NCI-H2196 treated with DMSO at 0.1 percent for 48 hours (cell line): ENCODE results near the gene GLI2.
A peak's percentile ranks its signal among the peaks of the same experiment; 100 is the strongest.

ENCODE experiments used
- DNase-seq: peaks from one replicate; lab custom pipeline; 2025; ENCODE audit not compliant: unreplicated experiment; lab: John Stamatoyannopoulos, UW

The GLI2 gene

DNA sequence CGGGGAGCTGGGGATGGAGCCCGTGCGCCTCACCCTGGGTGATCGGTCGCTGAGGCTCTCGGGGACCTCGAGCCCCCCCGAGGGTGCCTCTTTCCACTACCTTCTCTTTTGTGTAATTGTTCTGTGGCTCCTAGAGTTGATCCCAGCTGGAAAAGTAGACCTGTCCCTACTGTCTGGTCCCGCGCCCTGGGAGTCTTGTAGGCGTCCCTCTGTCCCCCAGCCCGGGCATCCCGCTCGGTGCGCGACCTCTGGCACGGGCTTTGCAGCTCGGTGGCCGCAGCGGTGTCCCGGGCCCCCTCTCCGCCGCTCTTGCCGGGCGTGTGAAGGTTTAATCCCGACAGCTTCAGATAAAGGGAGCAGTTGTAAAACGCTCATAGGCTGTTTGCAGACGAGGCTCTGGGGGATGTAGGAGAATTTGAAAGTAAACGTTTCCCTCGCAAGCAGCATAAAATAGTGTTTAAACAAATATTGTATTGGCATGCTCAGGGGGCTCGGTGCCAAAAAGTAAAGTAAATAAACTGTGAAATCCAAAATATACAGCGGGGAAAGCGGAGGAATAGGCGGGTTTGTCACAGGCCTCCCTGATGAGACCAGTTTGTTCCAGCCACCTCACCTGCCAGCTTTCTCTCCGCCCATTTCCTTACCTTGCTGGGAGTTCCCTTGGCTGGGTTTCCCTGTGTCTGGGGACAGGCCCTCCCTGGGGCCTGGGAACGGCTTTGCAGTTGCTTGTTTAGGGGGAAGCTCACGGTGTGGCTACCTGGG is 1.9 kb downstream of the GLI2 start:
- peak; percentile 18 for DNase-seq

DNA sequence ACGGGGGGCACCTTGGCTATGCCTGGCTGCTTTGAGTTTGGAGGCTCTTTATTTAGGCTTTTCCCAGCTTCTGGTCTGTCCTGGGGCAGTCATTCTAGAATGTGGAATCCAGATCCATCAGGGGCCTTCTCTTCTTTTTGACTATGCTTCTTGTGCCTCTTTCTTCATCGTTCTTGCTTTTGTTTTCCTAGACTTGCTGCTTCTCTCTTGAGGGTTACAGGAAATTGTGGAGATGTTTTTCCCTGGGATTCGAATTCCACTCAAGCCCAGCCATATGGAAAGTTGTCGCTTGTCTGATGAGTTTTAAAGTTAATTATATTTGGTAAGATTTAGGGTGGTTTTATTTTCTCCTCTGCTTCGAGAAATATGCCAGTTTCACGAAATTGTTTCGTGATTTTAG is 2.4 kb downstream of the GLI2 start:
- DNase-seq: no peak

DNA sequence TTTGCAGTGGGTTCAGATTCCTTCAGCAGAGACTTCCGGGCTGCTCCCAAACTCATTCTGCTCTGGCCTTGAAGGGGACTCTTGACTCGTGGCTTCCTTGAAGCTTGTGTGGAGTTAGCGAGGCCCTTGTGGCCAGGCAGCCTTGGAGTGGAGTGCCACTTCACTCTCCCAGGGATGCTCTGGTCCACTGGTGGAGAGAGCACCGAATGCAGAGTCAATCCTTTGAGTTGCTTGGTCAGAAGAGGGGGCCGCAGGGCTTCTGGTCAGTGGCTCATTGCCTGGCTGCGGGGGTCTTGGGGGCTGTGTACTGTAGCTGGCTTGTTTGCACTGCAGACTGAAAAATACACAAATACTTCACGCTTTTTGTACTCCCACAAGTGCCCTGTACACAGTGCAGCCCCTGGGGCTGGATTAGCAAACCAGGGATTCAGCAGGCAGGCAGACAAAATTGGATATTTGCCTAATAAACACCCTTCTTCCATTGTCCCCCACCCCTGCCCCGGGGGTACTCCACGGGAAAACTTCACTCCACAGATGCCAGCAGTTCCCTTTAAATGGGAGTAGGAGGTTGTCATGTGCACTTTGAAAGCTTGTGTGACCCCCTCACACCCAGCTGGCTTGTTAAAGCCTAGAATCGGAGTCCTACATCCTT is 3.2 kb downstream of the GLI2 start:
- DNase-seq: no peak

DNA sequence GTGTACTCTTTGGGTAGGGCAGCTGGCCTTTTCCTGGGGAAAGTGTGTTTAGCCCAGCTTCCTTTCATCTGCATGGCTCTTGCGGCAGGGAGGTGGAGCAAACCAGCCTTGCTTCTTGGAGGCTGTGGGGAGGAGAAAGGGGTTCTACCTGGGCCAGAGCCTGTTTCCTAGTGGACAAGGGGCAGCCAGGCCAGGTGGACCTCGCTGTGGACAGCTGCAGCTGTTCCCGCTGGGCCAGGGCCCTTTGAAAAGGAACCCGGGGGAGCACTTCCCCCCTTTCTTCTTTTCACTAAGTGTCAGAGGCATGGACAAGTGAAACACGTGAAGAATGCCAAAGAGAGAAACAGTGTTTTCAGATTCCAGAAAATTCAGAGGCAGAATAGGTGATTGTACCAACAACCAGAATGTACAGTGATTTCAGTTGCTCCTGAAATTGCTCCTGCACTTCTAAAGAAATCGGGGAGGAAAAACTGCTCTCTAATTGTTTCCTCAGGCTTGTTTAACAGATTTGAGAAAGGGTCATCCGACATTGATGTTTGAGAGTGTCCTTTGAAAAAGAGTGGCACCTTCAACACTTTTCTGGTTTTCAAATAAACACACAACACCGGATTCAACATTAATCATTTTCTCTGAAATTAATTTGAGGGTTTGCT is 3.9 kb downstream of the GLI2 start:
- no peak for DNase-seq

DNA sequence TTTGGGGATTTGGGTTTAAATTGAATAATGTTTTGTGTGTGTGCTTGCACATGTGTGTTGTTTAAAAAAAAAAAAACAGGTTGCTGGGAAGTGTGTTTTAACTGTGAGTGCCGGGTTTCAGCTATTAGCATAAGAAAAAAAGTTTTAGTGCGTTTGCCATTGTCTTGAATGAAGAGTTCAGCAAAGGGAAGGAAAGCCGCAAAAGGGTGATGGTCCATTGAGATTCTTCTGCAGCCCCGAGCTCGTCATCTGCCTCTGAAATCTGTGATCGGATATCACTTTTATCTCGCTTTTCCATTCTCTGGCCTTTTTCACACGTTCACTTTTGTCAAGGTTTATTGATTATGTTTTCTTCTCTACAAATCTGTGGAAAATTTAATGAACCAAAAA is 4.7 kb downstream of the GLI2 start:
- no peak for DNase-seq

DNA sequence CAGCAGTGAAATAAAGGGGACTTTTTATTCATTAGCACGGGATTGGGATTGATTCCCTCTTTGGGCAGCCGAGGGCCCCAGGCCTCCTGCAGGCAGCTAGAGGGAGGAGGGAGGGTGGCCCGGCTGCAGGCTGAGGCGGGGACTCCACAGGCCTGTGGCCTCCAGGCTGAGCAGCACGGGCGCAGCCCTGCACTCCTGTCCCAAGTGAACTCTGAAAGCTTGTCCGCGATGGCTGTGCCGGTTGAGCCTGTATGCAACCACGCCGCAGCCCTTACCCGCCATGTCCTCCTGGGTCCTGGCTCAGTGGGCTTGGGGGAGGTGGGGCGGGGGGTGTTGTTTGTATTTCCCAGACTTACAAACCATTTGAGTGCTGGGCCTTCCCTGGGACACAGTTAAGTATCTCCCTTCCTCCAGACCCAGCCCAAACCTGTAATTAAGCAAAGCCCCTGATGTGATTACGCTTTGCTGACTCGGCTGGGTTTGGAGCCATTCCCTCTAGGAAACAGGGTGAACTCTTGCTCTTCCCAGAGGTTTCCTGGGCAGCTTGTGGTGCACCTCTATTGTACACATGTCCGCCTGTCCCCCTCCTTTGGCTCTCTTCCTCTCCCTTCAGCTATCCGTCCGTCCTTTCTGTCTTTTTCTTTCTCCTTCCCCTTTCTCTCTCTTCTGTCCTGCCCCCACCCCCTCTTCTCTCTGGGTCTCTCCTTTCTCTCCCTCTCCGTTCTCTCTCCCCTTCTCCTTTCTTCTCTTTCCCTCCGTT is 5.3 kb downstream of the GLI2 start:
- no peak for DNase-seq

DNA sequence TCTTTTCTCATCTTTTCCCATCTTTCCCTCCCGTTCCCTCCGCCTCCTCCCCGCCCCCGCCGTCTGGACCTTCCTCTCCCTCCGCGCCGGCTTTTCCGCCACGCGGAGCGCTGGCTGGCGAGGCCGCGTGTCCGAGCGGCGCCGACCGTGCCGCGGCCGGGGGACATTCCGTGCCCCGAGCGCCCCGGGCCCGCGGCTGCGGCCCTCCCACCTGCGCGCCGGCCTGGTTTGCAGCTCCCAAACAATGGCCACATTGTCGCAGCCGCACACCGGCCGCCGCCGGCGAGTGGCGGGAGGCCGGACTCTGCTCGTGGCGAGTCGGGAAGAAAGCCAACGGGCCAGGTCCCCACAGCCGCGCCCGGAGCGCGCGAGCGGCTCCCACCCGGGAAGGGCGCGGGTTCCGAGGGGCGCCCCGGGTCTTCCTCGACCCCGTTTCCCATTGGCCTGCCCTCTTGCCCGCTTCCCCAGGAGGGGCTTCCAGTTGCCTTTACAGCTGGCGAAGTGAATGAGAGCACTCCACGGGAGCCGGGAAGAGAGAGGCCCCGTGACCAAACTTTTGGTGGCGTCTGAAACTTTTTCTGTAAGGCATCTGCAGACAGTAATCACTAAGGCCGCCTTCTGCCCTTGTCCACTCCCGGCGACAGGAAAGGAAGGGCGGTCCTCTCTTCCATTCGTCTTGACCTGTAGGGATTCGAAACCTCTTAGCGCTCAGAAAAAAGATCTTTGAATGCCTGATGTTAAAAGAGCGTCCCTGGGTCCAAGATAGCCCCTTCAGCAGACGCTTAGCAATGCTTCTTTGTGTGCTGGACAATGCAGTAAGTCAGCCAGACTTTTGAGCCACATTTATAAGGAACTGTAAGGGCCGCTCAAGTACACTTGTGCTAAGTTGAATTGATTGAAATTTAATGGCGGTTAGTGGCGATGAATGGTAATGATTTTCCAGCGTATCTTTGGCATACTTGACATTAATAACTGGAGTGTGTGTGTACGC is 6.2 kb downstream of the GLI2 start:
- no peak for DNase-seq

DNA sequence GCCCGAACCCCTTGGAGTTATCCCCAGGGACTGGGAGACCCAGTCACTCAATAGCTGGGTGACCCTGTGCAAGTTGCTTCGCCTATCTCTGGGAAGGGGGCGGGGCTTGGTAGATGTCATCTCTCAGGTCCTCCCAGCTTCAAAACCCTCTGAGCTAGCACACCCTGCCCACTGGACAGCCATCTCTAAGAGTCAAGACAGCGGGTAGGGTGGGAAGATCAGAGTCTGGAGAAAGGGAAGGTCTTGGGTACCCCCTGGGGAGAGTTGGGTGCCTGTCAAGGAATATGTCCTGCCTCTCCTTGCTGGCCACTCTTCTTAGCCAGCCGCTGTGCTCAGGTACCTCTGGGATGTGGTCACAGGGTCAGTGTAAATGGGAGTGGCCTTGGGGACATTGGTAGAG is 8.0 kb downstream of the GLI2 start:
- no peak for DNase-seq

DNA sequence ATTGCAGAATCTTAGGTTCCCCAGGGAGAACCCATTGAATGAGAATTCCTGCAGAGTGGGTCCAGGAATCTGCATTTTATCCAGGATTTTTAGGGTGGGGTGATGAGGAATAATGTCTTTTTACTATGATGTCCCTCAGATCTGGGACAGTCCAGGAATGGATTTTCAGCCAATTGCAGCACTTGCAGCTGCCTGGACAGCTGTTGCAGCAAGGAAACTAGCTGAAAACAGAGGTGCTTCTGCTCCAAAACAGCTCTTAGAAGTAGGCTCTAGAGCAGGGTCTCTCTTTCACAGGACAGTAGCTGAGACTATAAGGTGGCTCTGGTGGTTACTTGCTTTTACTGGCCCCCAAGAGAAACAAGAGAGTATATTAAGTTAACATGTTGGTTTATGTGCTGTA is 9.1 kb downstream of the GLI2 start:
- DNase-seq: no peak

DNA sequence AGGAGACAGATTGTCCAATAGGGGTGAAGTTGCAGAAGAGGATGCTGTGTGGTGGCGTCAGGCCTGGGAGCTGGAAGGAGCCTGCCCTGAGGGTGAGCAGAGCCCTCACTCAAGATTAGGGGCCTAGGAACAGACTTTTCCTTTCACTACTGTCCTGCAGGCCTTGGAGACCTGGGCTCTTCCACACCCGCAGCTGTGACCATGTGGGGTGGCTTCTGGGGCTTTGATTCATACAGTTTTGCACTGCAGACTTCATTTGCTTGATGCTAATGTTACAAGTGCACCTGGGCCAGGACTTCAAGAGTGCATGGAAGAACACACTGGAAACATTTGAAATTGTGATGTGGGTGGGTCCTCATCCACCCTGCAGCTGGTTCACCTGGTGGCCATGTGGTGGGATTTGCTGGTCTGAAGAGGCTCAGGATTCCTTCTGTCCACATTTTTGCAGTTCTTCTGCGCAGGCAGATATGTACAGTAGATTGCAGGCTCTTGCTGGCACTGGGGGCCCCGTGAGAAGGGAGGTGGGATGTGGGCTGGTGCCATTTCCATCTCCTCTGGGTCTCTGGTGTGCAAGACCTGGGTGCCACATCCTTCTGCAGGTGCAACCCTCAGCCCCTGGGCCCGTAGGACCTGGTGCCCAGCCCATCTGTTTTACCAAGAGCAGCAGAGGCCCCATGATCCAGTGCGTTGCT is 9.9 kb downstream of the GLI2 start:
- DNase-seq: no peak

DNA sequence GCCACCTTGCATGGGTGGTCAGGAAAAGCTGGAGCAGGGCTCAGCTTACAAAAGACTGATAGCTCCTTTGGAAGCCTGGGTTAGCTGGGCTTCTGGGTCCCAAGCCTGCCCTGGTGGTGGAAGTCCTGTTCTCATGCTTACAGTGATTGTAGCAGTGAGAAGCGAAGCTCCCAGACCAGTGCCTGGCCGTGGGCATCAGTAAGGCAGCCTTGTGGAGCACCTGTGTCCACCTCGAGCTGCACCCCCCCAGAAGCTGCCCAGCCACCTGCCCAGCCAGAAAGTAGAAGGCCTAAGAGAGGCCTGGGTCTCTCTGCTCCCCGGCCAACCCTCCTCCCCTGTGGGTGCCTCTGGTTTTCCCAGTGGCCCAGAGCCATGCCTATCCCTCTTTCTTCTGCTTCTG is 10.5 kb downstream of the GLI2 start:
- DNase-seq: no peak

DNA sequence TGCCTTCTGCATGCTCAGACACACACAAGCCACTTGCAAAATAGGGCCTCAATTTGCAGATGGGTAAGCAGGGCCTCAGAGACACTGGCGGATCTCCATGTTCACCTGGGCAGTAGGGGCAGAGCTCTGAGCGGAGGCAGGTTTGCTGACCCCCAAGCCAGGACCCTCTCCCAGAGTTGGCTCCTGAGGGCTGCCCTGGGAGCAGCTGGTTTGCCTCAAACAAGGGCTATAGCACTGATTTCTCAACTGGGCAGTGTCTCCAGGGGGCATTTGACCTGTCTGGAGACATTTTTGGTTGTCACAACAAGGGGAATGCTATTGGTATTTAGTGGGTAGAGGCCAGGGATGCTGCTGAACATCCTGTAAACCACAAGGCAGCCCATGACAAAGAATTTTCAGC is 11.6 kb downstream of the GLI2 start:
- no peak for DNase-seq

DNA sequence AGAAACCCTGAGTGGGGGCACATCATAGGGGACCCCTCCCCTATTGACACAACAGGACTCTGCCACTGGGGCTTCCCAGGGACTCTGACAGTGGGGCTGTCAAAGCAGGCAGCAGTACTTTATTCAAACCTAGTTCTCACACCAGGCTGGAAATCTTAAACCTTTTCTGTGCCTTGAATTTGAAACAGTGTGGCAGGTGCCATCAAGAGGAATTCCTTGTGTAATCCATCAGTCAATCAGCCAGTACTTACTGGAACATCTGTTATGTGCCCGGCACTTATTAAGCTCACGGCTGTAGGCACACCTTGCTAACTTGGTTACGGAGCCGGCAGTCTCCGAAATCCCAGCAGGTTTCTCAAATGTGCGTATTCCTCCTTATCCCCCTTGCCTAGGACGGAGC is 12.0 kb downstream of the GLI2 start:
- no peak for DNase-seq

DNA sequence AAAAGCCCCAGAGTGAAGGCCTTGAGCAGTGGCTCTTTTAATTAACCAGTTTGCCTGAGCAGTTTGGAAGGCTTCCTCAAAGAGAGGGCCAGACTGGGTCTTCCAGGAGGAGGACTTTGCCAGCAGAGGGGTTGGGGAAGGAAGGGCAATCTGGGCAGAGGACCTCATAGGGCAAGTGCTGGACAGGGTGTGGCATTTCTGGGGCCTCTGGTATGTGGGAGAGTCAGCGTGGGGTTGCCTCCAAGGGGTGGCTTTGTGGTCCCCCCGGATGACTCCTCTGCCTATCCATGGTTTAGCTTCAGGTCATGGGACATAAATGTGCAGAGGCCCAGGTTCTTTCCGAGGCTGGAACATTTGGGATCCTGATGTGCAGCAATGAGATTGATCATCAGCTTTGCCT is 12.6 kb downstream of the GLI2 start:
- no peak for DNase-seq

DNA sequence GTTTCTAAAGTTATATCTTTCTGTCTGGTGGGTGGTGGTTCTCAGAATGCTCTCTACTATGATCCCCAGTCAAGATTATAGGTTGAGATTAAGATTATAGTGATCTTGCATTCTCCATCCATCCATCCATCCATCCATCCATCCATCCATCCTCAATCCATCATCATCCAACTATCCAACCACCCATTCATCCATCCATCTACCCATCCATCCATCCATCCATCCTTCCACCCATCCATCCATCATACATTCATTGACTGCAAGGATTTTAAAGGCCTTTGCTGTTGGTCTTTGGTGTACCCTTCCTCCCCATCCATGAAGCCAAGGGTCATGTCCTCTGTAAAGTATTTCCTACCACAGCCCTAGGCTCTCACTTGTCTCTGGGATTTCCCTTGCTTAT is 13.1 kb downstream of the GLI2 start:
- DNase-seq: no peak

DNA sequence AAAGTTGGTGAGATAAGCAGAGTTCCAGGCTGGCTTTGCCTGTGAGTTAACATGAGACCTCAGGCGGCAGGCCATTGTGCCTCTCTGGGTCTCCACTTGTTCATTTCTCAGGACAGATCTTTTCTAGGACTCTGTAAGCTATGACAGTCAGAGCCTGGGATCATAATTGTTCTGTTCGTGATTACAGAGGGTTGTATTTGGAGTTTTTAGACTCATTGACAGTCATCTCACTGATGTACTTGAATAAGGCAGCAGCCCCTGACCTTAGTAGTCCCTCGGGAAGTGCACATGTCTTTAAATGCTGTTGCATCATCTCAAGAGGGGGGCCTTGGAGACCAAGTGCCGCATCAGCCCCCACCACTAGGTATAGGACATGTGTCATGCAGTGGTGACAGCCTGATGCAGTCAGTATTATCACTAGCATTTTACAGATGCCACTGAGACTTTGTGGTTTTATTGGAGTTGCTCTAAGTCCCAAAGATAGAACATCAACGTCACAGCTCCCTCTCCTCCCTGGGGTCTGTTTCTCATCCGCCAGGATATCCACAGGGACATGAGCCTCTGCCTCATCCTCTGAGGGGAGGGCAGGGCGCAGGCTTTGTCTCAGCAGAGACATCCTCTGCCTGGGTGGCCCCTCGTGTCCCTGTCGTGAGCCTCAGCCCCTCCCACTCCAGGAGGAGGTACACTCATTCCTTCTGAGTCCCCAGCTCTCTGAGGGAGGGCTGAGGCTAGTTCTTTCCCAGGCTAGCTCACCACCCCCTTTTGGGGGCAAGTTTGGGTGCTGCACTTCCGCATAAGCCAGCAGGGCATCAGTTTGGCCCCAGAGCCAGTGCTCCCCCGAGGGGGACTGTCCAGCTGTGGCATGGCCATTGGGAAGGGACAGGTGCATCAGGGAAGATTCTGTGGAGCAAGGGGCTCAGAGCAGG is 14.1 kb downstream of the GLI2 start:
- no peak for DNase-seq

DNA sequence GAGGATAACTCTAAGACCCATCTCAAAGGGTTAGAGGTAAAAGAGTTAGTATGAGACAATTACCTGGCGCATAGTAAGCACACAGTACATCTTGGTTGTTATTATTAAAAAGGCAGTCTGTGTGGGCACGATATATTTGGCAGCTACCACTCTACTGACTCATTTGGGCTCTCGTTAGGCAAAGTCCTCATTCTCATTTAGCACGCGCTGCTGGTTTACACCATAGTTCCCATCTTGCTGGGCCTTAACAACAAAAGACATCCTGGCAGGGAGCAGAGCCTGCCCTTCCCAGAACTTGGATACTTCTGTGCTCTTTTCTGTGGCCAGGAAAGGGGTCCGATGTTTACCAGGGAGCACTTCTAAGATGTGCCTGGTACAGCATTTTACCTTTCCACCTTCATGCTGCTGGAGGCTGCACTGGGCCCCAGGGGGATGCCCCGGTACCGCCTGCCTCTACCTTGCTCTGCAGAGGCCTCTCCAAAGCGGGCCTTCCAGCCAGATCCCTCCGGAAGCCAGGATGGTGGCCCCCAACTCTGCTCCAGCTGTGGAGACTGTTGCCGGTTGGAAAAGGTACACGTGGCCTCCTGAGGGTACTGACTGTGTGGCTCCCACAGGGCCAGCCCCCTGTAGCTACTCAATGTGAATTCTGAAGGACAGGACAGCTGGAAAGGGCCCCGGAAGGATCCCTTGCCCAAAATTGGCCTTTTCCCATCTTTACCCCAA is 15.0 kb downstream of the GLI2 start:
- no peak for DNase-seq

DNA sequence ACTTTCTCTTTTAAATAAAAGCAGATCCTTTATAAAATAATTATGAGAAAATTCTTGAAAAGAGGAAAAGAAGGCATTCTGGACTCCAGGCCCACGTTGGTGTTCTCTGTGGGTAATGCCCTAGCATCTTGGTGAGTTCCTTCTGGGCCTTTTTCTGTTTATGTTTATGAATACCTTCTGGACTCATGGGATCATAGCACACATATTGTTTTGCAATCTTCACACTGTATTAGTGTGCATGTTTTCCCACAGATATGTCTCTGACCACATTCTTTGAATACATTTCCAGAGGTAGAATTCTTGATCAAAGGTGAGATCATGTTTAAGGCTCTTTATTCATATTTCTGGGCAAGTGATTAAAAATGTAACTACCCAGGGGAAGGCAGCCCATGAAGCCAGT is 15.9 kb downstream of the GLI2 start:
- DNase-seq: no peak
